OCI-LY1 (cell line): Measurements from ENCODE around the gene SPTLC3.

Experiments
- H2AFZ ChIP-seq: fragments of 200-600 bp; sonication (generic), shearing (Covaris generic); 2 replicates; pipeline ENCODE4 v1.6.0; 2014; ENCODE audit warnings: antibody characterized with exemption, mild to moderate bottlenecking, low read length
- H3F3A ChIP-seq: fragments of 200-600 bp; sonication (generic), shearing (Covaris generic); 2 replicates; pipeline ENCODE4 v1.6.0; 2014; ENCODE audit warnings: mild to moderate bottlenecking, antibody characterized with exemption, low read length, moderate library complexity; ENCODE audit not compliant: insufficient read depth
- H3K27ac ChIP-seq: fragments of 200-600 bp; sonication (generic); 2 replicates; pipeline ENCODE4 v1.5.1; 2014; ENCODE audit warnings: low read length, mixed run types, mild to moderate bottlenecking, low read depth; ENCODE audit not compliant: poor library complexity, severe bottlenecking
- H3K27me3 ChIP-seq: fragments of 200-600 bp; sonication (generic); 2 replicates; pipeline ENCODE4 v1.6.0; 2014; ENCODE audit warnings: antibody characterized with exemption, mild to moderate bottlenecking, low read length, moderate library complexity; ENCODE audit not compliant: insufficient read depth
- H3K36me3 ChIP-seq: fragments of 200-600 bp; sonication (generic); 2 replicates; pipeline ENCODE4 v1.6.1; 2014; ENCODE audit warnings: mild to moderate bottlenecking, antibody characterized with exemption, low read length, moderate library complexity, mixed read lengths; ENCODE audit not compliant: insufficient read depth
- H3K4me1 ChIP-seq: fragments of 200-600 bp; sonication (generic); 2 replicates; pipeline ENCODE4 v1.5.1; 2014; ENCODE audit warnings: mild to moderate bottlenecking, low read length, moderate library complexity; ENCODE audit not compliant: insufficient read depth, severe bottlenecking
- H3K4me2 ChIP-seq: fragments of 200-600 bp; sonication (generic), shearing (Covaris generic); 2 replicates; pipeline ENCODE4 v1.6.1; 2014; ENCODE audit warnings: low read length
- H3K4me3 ChIP-seq: fragments of 200-600 bp; sonication (generic); 2 replicates; pipeline ENCODE4 v1.5.1; 2014; ENCODE audit warnings: low read length, low read depth, mild to moderate bottlenecking, mixed read lengths; ENCODE audit not compliant: poor library complexity, severe bottlenecking
- H3K79me2 ChIP-seq: fragments of 200-600 bp; shearing (Covaris generic); 2 replicates; pipeline ENCODE4 v1.6.1; 2016; ENCODE audit warnings: mixed run types, low read length, mixed read lengths; ENCODE audit not compliant: insufficient read depth
- H3K9ac ChIP-seq: fragments of 200-600 bp; sonication (generic), shearing (Covaris generic); 2 replicates; pipeline ENCODE4 v1.6.1; 2014; ENCODE audit warnings: mild to moderate bottlenecking, low read length, mixed read lengths
- H3K9me2 ChIP-seq: fragments of 200-600 bp; sonication (generic), shearing (Covaris generic); 2 replicates; pipeline ENCODE4 v1.6.1; 2014; ENCODE audit warnings: low read depth, mild to moderate bottlenecking, low read length, mixed read lengths
- H3K9me3 ChIP-seq: fragments of 200-600 bp; shearing (Covaris generic); 2 replicates; pipeline ENCODE4 v1.6.1; 2014; ENCODE audit warnings: low read length, mixed read lengths
- H4K20me1 ChIP-seq: fragments of 200-600 bp; sonication (generic), shearing (Covaris generic); 2 replicates; pipeline ENCODE4 v1.6.0; 2016; ENCODE audit warnings: mild to moderate bottlenecking, low read length; ENCODE audit not compliant: insufficient read depth
- EZH2 ChIP-seq: fragments of 200-600 bp; sonication (generic), shearing (Covaris generic); IDR thresholded peaks from 2 replicates; pipeline ENCODE4 v1.8.0; 2017; ENCODE audit warnings: borderline replicate concordance, mixed run types, mild to moderate bottlenecking, antibody characterized with exemption, low read length, moderate library complexity, mixed read lengths
- TF ChIP-seq, protein P1 (sequence below): fragments of 200-600 bp; sonication (generic), shearing (Covaris generic); IDR thresholded peaks from 2 replicates; pipeline ENCODE4 v1.5.1; 2017; ENCODE audit warnings: mild to moderate bottlenecking, antibody characterized with exemption, low read length, moderate library complexity, mixed read lengths

The SPTLC3 gene

DNA sequence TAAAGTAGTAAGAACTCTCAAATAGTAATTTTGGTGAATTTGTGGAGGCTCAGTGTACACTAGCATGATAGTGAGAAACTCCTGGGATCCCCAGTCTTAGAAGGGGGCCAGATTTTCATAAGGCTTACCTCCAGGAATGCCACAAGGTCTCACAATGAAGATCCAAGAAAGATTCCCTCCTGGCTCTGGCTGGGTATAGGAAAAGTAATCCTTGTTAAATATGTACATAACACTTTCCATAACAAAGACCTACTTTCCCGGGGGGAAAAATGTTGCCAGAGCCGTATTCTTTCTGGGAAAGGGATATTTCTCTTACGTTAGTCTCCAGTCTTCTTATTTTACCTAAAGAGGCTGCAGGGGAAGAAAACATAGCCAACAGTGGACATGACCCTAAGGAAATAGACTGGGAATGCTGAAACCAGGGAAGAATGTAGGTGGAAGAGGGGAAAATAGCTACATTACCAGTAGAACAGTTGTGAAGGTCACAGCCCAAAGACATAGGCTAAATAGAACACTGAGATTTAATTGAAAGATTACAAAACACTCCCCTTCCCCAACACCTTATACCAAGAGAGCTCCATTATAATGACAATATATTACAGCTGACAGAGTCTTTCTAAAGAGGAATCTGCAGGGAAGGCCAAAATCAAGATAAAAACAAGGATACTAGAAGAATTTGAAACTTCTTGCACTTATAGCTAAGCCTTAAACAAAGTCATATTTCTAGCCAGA, 177.4 kb downstream of the SPTLC3 start:
- no peaks in the 10 kb centered on the region for H3K36me3 ChIP-seq
- no peaks in the 10 kb centered on the region for H3F3A ChIP-seq
- H2AFZ ChIP-seq: no peak overlapping the region
- H3K9me2 ChIP-seq: no peaks in the 10 kb centered on the region
- no peaks in the 10 kb centered on the region for H3K27me3 ChIP-seq
- H3K27ac ChIP-seq: no peak overlapping the region
- no peaks in the 10 kb centered on the region for H3K79me2 ChIP-seq
- H3K4me1 ChIP-seq: no peaks in the 10 kb centered on the region
- TF ChIP-seq, protein P1, sequence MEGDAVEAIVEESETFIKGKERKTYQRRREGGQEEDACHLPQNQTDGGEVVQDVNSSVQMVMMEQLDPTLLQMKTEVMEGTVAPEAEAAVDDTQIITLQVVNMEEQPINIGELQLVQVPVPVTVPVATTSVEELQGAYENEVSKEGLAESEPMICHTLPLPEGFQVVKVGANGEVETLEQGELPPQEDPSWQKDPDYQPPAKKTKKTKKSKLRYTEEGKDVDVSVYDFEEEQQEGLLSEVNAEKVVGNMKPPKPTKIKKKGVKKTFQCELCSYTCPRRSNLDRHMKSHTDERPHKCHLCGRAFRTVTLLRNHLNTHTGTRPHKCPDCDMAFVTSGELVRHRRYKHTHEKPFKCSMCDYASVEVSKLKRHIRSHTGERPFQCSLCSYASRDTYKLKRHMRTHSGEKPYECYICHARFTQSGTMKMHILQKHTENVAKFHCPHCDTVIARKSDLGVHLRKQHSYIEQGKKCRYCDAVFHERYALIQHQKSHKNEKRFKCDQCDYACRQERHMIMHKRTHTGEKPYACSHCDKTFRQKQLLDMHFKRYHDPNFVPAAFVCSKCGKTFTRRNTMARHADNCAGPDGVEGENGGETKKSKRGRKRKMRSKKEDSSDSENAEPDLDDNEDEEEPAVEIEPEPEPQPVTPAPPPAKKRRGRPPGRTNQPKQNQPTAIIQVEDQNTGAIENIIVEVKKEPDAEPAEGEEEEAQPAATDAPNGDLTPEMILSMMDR: no peak
- no peak for TF ChIP-seq EZH2
- H3K9me3 ChIP-seq: no peaks in the 10 kb centered on the region
- no peak overlapping the region for H3K4me3 ChIP-seq
- H3K9ac ChIP-seq: no peak overlapping the region
- H4K20me1 ChIP-seq: no peaks in the 10 kb centered on the region
- H3K4me2 ChIP-seq: no peak overlapping the region

DNA sequence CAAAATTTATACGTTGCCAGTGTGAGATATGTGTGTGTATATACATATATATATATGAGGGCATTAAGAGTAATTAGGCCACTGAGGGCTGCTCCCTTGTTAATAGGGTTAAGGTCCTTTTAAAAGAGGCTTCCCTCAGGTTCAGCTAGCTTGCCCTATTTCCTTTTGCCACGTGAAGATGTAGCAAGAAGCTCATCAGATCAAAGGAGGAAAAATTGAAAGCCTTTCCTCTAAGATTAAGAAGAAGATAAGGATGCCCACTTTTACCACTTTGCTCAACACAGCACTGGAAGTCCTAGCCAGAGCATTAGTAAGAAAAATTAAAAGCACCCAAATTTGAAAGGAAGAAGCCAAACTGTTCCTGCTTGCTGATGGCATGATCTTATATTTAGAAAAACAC, 179.1 kb downstream of the SPTLC3 start:
- H3K36me3 ChIP-seq: no peaks in the 10 kb centered on the region

DNA sequence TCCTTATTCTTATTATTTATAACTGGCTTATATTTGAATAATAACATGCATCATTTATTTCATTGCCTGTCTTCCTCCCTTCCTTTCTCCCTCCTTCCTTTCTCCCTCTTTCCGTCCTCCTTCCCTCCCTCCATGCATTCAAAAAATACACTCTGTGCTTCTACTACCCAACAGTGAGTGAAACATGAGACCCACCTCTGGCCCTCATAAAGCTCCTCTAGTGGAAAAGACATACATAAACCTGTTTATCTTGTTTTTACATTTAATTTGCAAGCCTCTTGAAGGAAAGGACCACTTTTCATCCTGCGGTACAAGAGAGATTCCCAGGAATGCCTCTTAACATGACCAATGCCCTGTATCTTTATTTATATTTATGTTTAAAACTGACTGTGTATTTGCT, 190.5 kb downstream of the SPTLC3 start:
- no peaks in the 10 kb centered on the region for H3K79me2 ChIP-seq
- no peaks in the 10 kb centered on the region for H3K9me2 ChIP-seq
- TF ChIP-seq EZH2: no peak
- TF ChIP-seq, protein P1: no peak
- no peaks in the 10 kb centered on the region for H4K20me1 ChIP-seq
- no peak overlapping the region for H3K4me2 ChIP-seq
- H2AFZ ChIP-seq: no peak overlapping the region
- H3F3A ChIP-seq: no peaks in the 10 kb centered on the region
- no peak overlapping the region for H3K4me3 ChIP-seq
- H3K27me3 ChIP-seq: no peaks in the 10 kb centered on the region
- no peaks in the 10 kb centered on the region for H3K36me3 ChIP-seq
- H3K9me3 ChIP-seq: no peaks in the 10 kb centered on the region
- H3K27ac ChIP-seq: no peak overlapping the region
- H3K4me1 ChIP-seq: no peaks in the 10 kb centered on the region
- H3K9ac ChIP-seq: no peak overlapping the region

More for the DNA sequence above, 179.1 kb downstream of the SPTLC3 start:
- Histone ChIP-seq H3K27ac (no peak overlapping the region), H3K9me3 (no peaks in the 10 kb centered on the region), H3F3A (no peaks in the 10 kb centered on the region), H3K9ac (no peak overlapping the region), H4K20me1 (no peaks in the 10 kb centered on the region), H3K9me2 (no peaks in the 10 kb centered on the region), H3K4me1 (no peaks in the 10 kb centered on the region), H3K27me3 (no peaks in the 10 kb centered on the region), H3K79me2 (no peaks in the 10 kb centered on the region), H3K4me3 (no peak overlapping the region), H2AFZ (no peak overlapping the region), H3K4me2 (no peak overlapping the region)
- no peak for TF ChIP-seq EZH2
